Naive thymus-derived CD4-positive, alpha-beta T cell (primary cell): Measurements from ENCODE around the gene SLC39A10. TPM values are rescaled to one million over a fixed set of nuclear protein-coding genes. Genes with fewer than 3 reads are reported as not detected.
A peak's percentile ranks its signal among the peaks of the same experiment; 100 is the strongest.

ENCODE experiments used
- ATAC-seq: fragments of 150-1000 bp; cut with Tn5 transposase; 2 replicates; pipeline ENCODE4 v1.10.0; 2021; ENCODE audit warnings: mild to moderate bottlenecking, moderate library complexity
- CTCF ChIA-PET: fragments of 350-600 bp; sonication (Branson Sonifier 250); formaldehyde crosslinking; loops from one replicate; lab custom pipeline; 2021; ENCODE audit warnings: antibody characterized with exemption; lab: Charles Lee
- POLR2A ChIA-PET: fragments of 350-600 bp; sonication (Branson Sonifier 250); formaldehyde crosslinking; loops from one replicate; lab custom pipeline; 2021; ENCODE audit warnings: antibody characterized with exemption, inconsistent platforms; lab: Charles Lee
- DNase-seq, 9 donors: peaks; one replicate each; pipeline versions ENCODE4 v3.0.0 to v3.0.0-alpha.2; 2020 to 2022; ENCODE audit warnings: mixed read lengths in 1 of 9
- H3K27ac ChIP-seq: one replicate; pipeline ENCODE4 v1.7.0; 2013; ENCODE audit warnings: mild to moderate bottlenecking, low read depth, low read length, moderate library complexity
- H3K27me3 ChIP-seq, 2 donors: one replicate each; pipeline ENCODE4 v1.7.0; 2013; ENCODE audit warnings: low read length in 2 of 2, mild to moderate bottlenecking in 2 of 2, moderate library complexity in 2 of 2; ENCODE audit not compliant: control insufficient read depth in 2 of 2, insufficient read depth in 2 of 2
- H3K36me3 ChIP-seq, 3 experiments: 1 replicate in 2 of 3; 2 replicates in 1 of 3; pipeline ENCODE4 v1.7.0; 2013; ENCODE audit warnings: low read length in 3 of 3, mild to moderate bottlenecking in 3 of 3, moderate library complexity in 1 of 3; ENCODE audit not compliant: insufficient read depth in 3 of 3, control insufficient read depth in 2 of 3
- H3K4me1 ChIP-seq, 2 donors: one replicate each; pipeline ENCODE4 v1.7.0; 2013; ENCODE audit warnings: low read length in 2 of 2, mild to moderate bottlenecking in 2 of 2, moderate library complexity in 1 of 2; ENCODE audit not compliant: control insufficient read depth in 2 of 2, insufficient read depth in 2 of 2
- H3K4me3 ChIP-seq: 2 replicates; pipeline ENCODE4 v1.7.0; 2013; ENCODE audit warnings: mild to moderate bottlenecking, low read length
- H3K9me3 ChIP-seq, 3 experiments: 1 replicate in 2 of 3; 2 replicates in 1 of 3; pipeline ENCODE4 v1.7.0; 2013; ENCODE audit warnings: low read length in 3 of 3; ENCODE audit not compliant: control insufficient read depth in 2 of 3
- H3K27ac Mint-ChIP-seq, 9 donors: one replicate each; pipeline ENCODE4 v1.8.0; 2020 to 2022; ENCODE audit warnings: mixed read lengths in 9 of 9, mild to moderate bottlenecking in 8 of 9, moderate library complexity in 5 of 9, inconsistent platforms in 2 of 9
- H3K27me3 Mint-ChIP-seq, 5 donors: one replicate each; pipeline ENCODE4 v1.8.0; 2021 to 2022; ENCODE audit warnings: mixed read lengths in 5 of 5, mild to moderate bottlenecking in 1 of 5
- H3K36me3 Mint-ChIP-seq, 5 donors: one replicate each; pipeline ENCODE4 v1.8.0; 2020 to 2022; ENCODE audit warnings: mixed read lengths in 5 of 5, mild to moderate bottlenecking in 3 of 5, inconsistent platforms in 1 of 5
- H3K4me1 Mint-ChIP-seq, 7 donors: one replicate each; pipeline ENCODE4 v1.8.0; 2020 to 2022; ENCODE audit warnings: mixed read lengths in 7 of 7, mild to moderate bottlenecking in 3 of 7, inconsistent platforms in 1 of 7
- H3K4me3 Mint-ChIP-seq, 10 donors: one replicate each; pipeline ENCODE4 v1.8.0; 2020 to 2022; ENCODE audit warnings: mild to moderate bottlenecking in 10 of 10, mixed read lengths in 10 of 10, moderate library complexity in 6 of 10, inconsistent platforms in 2 of 10
- H3K9me3 Mint-ChIP-seq, 11 donors: one replicate each; pipeline ENCODE4 v1.8.0; 2020 to 2022; ENCODE audit warnings: mixed read lengths in 11 of 11, mild to moderate bottlenecking in 4 of 11, inconsistent platforms in 1 of 11, moderate library complexity in 1 of 11
- intact Hi-C, 2 donors: fragments of 100-400 bp; cut with micrococcal nuclease; formaldehyde crosslinking; loops; one replicate each; pipeline ENCODE4 v1.15.1; 2023
- polyA plus RNA-seq, 2 donors: library from polyadenylated mRNA; unstranded; fragments of 300-500 nt; fragmentation: Illumina TruSeq; gene quantifications; one replicate each; pipeline ENCODE4 v1.2.3, GENCODE V29; 2021
- total RNA-seq, 6 experiments: library from RNA in 5 of 6; stranded (reverse) in 5 of 6; gene quantifications; 1 replicate in 5 of 6; 2 replicates in 1 of 6; pipeline ENCODE4 v1.2.3 and lab custom pipeline; 2021 to 2026

Gene SLC39A10
- total and polyA plus RNA-seq, 7 experiments from 2014 or later, result 6.6 to 92.9 (median 58.0) TPM

GRCh38 chr2:195671563-195671962 is 14.5 kb downstream of the SLC39A10 start:
- no peaks in the 10 kb centered on the region for H3K27me3 Mint-ChIP-seq
- intact Hi-C loops, result no loop called here
- Histone ChIP-seq H3K9me3 (no peaks in the 10 kb centered on the region), H3K27me3 (no peaks in the 10 kb centered on the region), H3K36me3 (no peaks in the 10 kb centered on the region), H3K4me3 (no peak overlapping the region), H3K27ac (no peak overlapping the region), H3K4me1 (peaks cover 0 to 14% of the 10 kb centered on the region in 2 donors)
- CTCF ChIA-PET, result interaction anchor here (0.9 kb wide), 1 partner anchor 95 kb away, joined by 5 read pairs; no protein-coding TSS in a partner anchor
- H3K36me3 Mint-ChIP-seq, result peaks cover 0 to 21% (median 8%) of the 10 kb centered on the region in 5 donors
- no peak for ATAC-seq
- POLR2A ChIA-PET, result interaction anchor here (0.6 kb wide), 1 partner anchor 188 kb away, joined by 3 read pairs; no protein-coding TSS in a partner anchor
- H3K4me1 Mint-ChIP-seq, result peaks cover 12 to 79% (median 56%) of the 10 kb centered on the region in 7 donors
- H3K9me3 Mint-ChIP-seq, result no peaks in the 10 kb centered on the region
- H3K4me3 Mint-ChIP-seq, result no peak overlapping the region
- peak overlapping the region in 2 of 9 donors; percentile 46 to 77 for H3K27ac Mint-ChIP-seq
- no peak for DNase-seq

GRCh38 chr2:195672674-195673073 is 15.6 kb downstream of the SLC39A10 start:
- Histone ChIP-seq H3K27ac (no peak overlapping the region), H3K4me1 (peaks cover 0 to 12% of the 10 kb centered on the region in 2 donors), H3K27me3 (no peaks in the 10 kb centered on the region), H3K36me3 (no peaks in the 10 kb centered on the region), H3K4me3 (no peak overlapping the region), H3K9me3 (no peaks in the 10 kb centered on the region)
- POLR2A ChIA-PET, result interaction anchor here (1.1 kb wide), 1 partner anchor 10 kb away, joined by 3 read pairs; no protein-coding TSS in a partner anchor
- ATAC-seq, result no peak
- Mint-ChIP-seq H3K27ac (no peak overlapping the region), H3K9me3 (peaks cover 0 to 2% (median 0%) of the 10 kb centered on the region in 11 donors), H3K4me1 (peaks cover 12 to 79% (median 56%) of the 10 kb centered on the region in 7 donors), H3K4me3 (no peak overlapping the region), H3K27me3 (no peaks in the 10 kb centered on the region), H3K36me3 (peaks cover 0 to 21% (median 8%) of the 10 kb centered on the region in 5 donors)
- intact Hi-C loops, result no loop called here
- CTCF ChIA-PET, result interaction anchor here (0.5 to 1.4 kb wide), 4 partner anchors 13 to 1020 kb away, joined by 3 to 4 read pairs (median 3); no protein-coding TSS in a partner anchor
- DNase-seq, result no peak

GRCh38 chr2:195674491-195675221 is 17.6 kb downstream of the SLC39A10 start:
- Histone ChIP-seq H3K9me3 (no peaks in the 10 kb centered on the region), H3K27ac (no peak overlapping the region), H3K4me3 (no peak overlapping the region), H3K27me3 (no peaks in the 10 kb centered on the region), H3K4me1 (peaks cover 0 to 15% of the 10 kb centered on the region in 2 donors), H3K36me3 (no peaks in the 10 kb centered on the region)
- Mint-ChIP-seq H3K4me3 (no peak overlapping the region), H3K4me1 (peaks cover 12 to 80% (median 59%) of the 10 kb centered on the region in 7 donors), H3K36me3 (peaks cover 0 to 21% (median 8%) of the 10 kb centered on the region in 5 donors), H3K27me3 (no peaks in the 10 kb centered on the region), H3K27ac (no peak overlapping the region), H3K9me3 (peaks cover 0 to 2% (median 0%) of the 10 kb centered on the region in 11 donors)
- no peak for DNase-seq
- intact Hi-C loops, result no loop called here
- no peak for ATAC-seq
- ChIA-PET POLR2A (interaction anchor here (0.7 kb wide), 1 partner anchor 469 kb away, joined by 3 read pairs; no protein-coding TSS in a partner anchor), CTCF (no interaction called here)

GRCh38 chr2:195675783-195676427 is 18.9 kb downstream of the SLC39A10 start:
- DNase-seq (no peak), ATAC-seq (no peak)
- no peak overlapping the region for H3K4me3 Mint-ChIP-seq
- H3K9me3 Mint-ChIP-seq, result peaks cover 0 to 7% (median 0%) of the 10 kb centered on the region in 11 donors
- POLR2A ChIA-PET, result interaction anchor here (1.7 kb wide), 1 partner anchor 18 kb away, joined by 4 read pairs; no protein-coding TSS in a partner anchor
- peak overlapping the region in 2 of 9 donors; percentile 29 to 51 for H3K27ac Mint-ChIP-seq
- peaks cover 13 to 84% (median 58%) of the 10 kb centered on the region in 7 donors for H3K4me1 Mint-ChIP-seq
- peaks cover 9 to 32% (median 19%) of the 10 kb centered on the region in 5 donors for H3K36me3 Mint-ChIP-seq
- Histone ChIP-seq H3K9me3 (no peaks in the 10 kb centered on the region), H3K36me3 (no peaks in the 10 kb centered on the region), H3K4me3 (no peak overlapping the region), H3K4me1 (peaks cover 0 to 15% of the 10 kb centered on the region in 2 donors), H3K27ac (no peak overlapping the region), H3K27me3 (no peaks in the 10 kb centered on the region)
- intact Hi-C loops, result no loop called here
- CTCF ChIA-PET, result interaction anchor here (0.6 kb wide), 1 partner anchor 101 kb away, joined by 4 read pairs; no protein-coding TSS in a partner anchor
- H3K27me3 Mint-ChIP-seq, result no peaks in the 10 kb centered on the region

- H3K4me1 ChIP-seq, result peaks cover 0 to 15% of the 10 kb centered on the region in 2 donors
- Mint-ChIP-seq H3K27me3 (no peaks in the 10 kb centered on the region), H3K4me3 (peak overlapping the region in 7 of 10 donors; percentile 3 to 62 (median 29)), H3K36me3 (peaks cover 9 to 37% (median 26%) of the 10 kb centered on the region in 5 donors), H3K27ac (peak overlapping the region in 5 of 9 donors; percentile 9 to 85 (median 58)), H3K9me3 (peaks cover 0 to 7% (median 0%) of the 10 kb centered on the region in 11 donors), H3K4me1 (peaks cover 14 to 79% (median 58%) of the 10 kb centered on the region in 7 donors)
- H3K9me3 ChIP-seq, result no peaks in the 10 kb centered on the region
- no peaks in the 10 kb centered on the region for H3K27me3 ChIP-seq
- ATAC-seq (no peak), DNase-seq (peak in 1 of 9 donors; percentile 9)
- intact Hi-C loops, result no loop called here
- CTCF ChIA-PET, result interaction anchor here (0.6 to 1.1 kb wide), 2 partner anchors 117 to 390 kb away, joined by 3 read pairs; no protein-coding TSS in a partner anchor
- H3K27ac ChIP-seq, result no peak overlapping the region
- no peak overlapping the region for H3K4me3 ChIP-seq
- POLR2A ChIA-PET, result interaction anchor here (0.8 to 1.7 kb wide), 3 partner anchors 15 to 39 kb away, joined by 3 to 4 read pairs (median 4); no protein-coding TSS in a partner anchor
- H3K36me3 ChIP-seq, result no peaks in the 10 kb centered on the region
Measured at GRCh38 chr2:195677290-195677689, 20.3 kb downstream of the SLC39A10 start.

GRCh38 chr2:195677884-195678283 is 20.9 kb downstream of the SLC39A10 start:
- Mint-ChIP-seq H3K27me3 (no peaks in the 10 kb centered on the region), H3K27ac (peak overlapping the region in 4 of 9 donors; percentile 41 to 75 (median 66)), H3K36me3 (peaks cover 9 to 37% (median 26%) of the 10 kb centered on the region in 5 donors), H3K4me1 (peaks cover 14 to 76% (median 53%) of the 10 kb centered on the region in 7 donors), H3K4me3 (peak overlapping the region in 7 of 10 donors; percentile 3 to 56 (median 17)), H3K9me3 (peaks cover 0 to 7% (median 0%) of the 10 kb centered on the region in 11 donors)
- no peak for DNase-seq
- Histone ChIP-seq H3K9me3 (no peaks in the 10 kb centered on the region), H3K4me1 (peaks cover 0 to 15% of the 10 kb centered on the region in 2 donors), H3K4me3 (no peak overlapping the region), H3K36me3 (no peaks in the 10 kb centered on the region), H3K27ac (no peak overlapping the region), H3K27me3 (no peaks in the 10 kb centered on the region)
- CTCF ChIA-PET, result no interaction called here
- intact Hi-C loops, result no loop called here
- ATAC-seq, result no peak
- POLR2A ChIA-PET, result interaction anchor here (0.5 to 2.0 kb wide), 5 partner anchors 8 to 98 kb away, joined by 3 to 6 read pairs (median 4); no protein-coding TSS in a partner anchor
